NCI-H526 (cell line): ENCODE measurements around the gene CUX1.

Experiments used
- DNase-seq, 2 experiments: peaks; one replicate each; lab custom pipeline; 2025; lab: John Stamatoyannopoulos, UW

Gene CUX1

DNA sequence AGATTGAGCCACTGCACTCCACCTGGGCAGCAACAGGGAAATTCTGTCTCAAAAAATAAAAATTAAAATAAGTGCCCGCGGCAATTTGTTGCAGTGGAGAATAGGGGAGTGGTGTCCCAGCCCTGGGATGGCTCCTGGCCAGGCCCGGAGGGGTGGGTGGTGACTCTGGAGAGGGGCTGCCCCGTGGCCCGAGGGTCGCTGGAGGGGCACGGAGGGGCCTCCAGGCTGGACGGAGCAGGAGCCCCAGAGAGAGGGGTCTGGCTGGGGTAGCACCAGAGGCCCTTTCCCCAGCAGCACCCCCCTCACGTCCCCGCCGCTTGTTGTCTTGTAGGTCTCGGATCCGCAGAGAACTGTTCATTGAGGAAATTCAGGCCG, 430.6 kb downstream of the CUX1 start:
- no peak for DNase-seq

- no peak for DNase-seq
Measured at GRCh38 chr7:102248456-102249395, 431.3 kb downstream of the CUX1 start.

GRCh38 chr7:102251531-102252365, 434.3 kb downstream of the CUX1 start:
- DNase-seq = no peak

DNA sequence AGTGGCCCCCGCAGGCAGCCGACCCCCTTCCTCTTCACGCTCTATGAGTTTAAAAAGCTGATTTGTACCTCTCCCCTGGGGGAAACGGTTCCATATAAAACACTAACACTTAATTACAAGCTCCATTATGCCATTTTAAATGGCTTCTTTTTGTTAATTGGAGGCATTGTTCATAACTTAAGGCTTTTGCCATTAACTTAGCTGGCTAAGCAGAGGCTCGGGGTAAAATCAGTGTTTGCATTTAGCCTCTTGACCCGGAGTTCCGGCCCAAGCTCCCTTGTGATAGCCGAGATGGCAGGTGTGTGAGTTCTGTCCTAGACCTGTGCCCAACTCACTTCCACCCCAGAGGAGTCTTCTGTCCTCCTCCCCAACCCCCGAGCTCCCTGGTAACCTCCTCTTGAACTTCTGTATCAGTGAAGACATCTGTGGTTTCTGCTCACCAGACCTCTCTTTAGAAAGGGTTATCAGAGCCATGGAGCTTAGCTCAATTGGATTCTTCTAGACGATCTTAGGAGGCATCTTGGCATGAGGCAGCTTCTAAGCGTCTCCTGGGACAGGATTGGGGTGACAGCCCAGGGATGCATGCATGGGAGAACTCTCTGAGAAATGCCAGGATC, 435.0 kb downstream of the CUX1 start:
- no peak for DNase-seq

- DNase-seq = no peak
Measured at GRCh38 chr7:102253066-102253972, 435.9 kb downstream of the CUX1 start.

GRCh38 chr7:102253973-102254370, 436.5 kb downstream of the CUX1 start:
- DNase-seq = no peak

DNA sequence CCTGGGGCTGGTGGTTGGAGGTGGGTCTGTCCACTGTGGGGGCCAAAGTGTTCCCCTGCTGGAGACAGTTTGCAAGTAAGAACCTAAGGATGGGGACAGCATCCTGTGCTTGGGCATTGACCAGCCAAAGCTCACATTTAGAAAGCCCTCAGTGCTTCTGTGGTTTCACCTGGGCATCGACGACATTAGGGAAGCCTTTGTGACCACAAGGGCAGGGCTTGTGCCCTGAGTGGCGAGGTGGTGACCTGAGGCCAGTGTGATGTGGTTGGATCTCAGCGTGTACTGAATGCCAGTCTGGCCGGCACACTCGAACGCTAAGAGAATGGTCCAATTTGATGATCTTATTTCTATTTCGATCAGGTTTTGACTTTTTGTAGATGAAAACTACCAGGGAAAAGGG, 437.1 kb downstream of the CUX1 start:
- no peak for DNase-seq

- DNase-seq = no peak
Measured at GRCh38 chr7:102255501-102255900, 438.1 kb downstream of the CUX1 start.

- no peak for DNase-seq
Measured at GRCh38 chr7:102255916-102256315, 438.5 kb downstream of the CUX1 start.

DNA sequence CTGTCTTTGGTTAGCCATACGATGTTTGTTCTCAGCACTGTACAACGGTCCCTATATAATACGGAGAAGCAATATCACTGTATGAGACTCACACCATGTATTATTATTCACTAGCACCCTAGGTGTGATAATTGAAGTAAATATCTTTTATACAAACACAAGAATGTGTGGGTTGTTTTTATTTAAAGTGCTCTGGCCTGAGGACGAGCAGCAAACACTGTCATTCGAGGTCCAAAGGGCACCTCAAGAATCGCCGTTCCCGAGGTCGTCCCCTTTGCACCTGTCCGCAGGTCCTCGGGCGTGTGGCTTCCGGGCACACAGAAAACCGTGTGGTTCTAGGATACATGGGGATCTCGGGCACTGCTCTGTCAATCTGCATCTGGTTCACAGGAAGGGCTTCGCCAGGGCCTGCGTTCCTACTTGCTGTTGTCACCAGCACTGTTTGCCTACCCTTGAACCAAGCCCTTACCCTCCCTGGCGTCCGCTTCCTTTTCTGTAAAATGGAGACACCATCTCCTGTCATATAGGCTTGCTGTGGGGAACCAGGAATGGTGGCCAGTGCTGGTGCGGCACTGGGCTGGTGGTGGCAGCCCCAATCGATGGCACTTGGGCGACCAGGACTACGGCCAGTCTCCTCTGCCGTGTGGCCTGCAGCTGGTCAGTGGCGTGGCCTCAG, 440.8 kb downstream of the CUX1 start:
- DNase-seq = no peak

GRCh38 chr7:102258749-102259107, 441.3 kb downstream of the CUX1 start:
- no peak for DNase-seq

DNA sequence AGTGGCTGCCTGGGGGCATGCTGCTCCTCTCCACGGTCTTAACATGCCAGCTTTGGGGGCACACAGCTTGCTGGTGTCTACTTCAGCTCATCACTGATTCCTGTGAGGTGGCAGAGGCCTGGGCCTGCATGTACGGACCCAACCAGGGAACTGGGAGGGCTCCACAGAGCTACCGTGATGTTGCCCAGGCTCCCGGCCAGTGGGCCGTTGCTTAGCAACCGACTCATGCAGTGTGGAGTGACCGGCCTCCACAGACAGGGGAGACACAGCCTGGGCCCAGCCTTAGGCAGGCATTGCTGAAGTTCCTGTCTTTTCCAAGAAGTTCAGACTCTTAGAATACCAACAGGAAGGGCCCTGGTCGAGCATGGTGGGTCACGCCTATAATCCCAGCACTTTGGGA, 443.4 kb downstream of the CUX1 start:
- peak in 1 of 2 experiments; percentile 40 for DNase-seq

DNA sequence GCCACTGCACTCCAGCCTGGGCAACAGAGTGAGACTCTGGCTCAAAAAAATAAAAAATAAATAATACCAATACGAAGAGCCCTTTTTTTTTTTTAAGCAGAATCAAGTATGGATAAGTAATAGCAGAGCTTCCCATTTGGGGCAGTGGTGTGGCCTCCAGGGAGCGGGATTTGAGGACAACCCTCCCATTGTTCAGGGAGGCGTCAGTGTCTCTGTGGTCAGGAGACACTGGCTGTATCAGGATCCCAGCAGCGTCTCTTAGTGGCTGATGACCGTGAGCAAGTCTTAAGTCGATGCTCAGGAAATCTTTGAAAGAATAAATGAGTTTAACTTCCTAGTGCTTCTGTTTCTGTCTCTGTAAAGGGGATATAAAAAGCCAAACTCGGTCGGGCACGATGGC, 444.0 kb downstream of the CUX1 start:
- no peak for DNase-seq

DNA sequence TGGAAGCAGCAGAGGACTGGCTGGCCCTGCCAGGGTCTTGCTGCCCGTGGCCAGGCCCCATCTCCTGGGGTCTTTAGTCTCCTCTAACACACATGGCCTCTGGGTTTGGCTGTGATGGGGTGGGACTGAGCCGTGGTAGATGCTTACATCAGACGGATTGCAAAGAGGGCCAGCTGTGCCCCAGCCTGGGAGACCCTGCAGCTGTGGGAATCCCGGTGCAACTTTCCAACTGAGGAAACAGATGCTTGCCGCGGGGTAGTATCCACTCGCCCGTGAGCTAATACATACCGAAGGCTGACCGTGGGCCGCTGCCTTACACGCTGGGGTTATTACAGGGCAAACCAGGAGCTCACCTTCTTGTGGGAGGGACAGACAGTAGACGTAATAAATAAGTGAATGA, 445.1 kb downstream of the CUX1 start:
- no peak for DNase-seq

- DNase-seq = no peak
Measured at GRCh38 chr7:102264367-102264891, 447.0 kb downstream of the CUX1 start.

DNA sequence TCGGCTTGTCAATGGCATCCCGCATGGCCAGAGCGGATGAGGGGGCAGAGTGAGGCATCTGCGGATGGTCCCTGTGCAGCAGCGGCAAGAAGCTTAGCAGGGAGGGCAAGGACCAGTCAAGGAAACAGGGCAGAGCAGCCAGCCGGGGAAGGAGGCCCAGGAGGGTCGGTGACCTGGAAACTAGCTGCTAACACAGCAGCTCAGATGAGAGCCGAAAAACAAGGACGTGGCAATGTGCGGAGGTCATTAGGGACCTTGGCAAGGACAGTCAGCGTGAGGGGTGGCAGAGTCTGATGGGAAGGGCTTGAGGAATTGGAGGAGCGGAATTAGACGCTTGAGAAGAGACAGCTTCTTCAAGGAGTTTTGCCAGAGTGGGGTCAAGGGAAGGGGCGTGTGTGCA, 449.1 kb downstream of the CUX1 start:
- DNase-seq = no peak

DNA sequence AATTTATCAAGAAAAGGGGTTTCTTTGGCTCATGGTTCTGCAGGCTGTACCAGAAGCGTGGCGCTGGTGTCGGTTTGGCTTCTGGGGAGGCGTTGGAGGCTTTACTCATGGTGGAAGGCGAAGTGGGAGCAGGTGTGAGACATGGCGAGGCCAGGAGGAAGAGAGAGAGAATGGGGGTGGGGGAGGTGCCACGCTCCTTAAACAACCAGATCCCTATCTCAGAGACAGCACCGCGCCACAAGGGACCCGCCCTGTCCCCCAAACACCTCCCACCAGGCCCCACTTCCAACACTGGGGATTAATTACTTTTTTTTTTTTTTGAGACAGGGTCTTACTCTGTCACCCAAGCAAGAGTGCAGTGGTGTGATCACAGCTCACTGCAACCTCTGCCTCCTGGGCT, 451.2 kb downstream of the CUX1 start:
- DNase-seq = no peak

GRCh38 chr7:102270178-102270887, 452.9 kb downstream of the CUX1 start:
- no peak for DNase-seq

DNA sequence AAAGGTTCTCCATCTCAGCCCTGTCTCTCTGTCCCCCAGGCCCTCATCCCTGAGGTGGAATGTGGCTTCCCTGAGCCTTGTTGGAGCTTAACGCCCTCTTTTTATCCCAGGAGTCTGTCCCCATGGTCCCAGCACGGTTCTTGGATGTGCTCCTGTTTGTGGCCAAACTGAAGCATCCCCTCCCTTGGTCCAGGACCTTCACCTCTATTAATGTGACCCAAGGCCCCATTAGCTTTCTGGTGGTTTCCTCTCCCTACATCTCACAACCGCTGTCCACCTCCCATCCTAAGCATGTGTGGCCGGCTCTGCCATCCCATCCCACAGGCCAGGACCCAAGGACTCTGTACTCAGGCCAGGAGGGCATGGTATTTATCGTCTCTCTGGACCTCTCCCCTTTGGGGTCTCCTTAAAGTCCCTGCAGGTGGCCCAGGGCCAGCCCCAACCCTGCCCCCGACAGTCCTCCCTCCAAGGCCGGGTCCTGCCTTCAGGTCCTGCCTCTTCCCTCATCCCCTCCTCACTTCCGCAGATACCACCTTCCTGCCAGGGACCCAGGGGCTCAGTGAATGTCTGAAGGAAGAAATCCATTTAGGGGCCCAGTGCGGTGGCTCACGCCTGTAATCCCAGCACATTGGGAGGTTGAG, 453.9 kb downstream of the CUX1 start:
- DNase-seq = no peak
